SU-DHL-6 (cell line): ENCODE results near the gene ZBTB16.

Experiments
- H2AFZ ChIP-seq: fragments of 200-600 bp; sonication (generic); 2 replicates; pipeline ENCODE4 v1.6.1; 2014; ENCODE audit warnings: low read depth, mild to moderate bottlenecking, moderate library complexity, mixed read lengths, antibody characterized with exemption, low read length; ENCODE audit not compliant: severe bottlenecking
- H3F3A ChIP-seq: fragments of 200-600 bp; shearing (Covaris generic); 2 replicates; pipeline ENCODE4 v1.6.0; 2016; ENCODE audit warnings: antibody characterized with exemption, mild to moderate bottlenecking; ENCODE audit not compliant: insufficient read depth
- H3K27ac ChIP-seq: fragments of 200-600 bp; sonication (generic); 2 replicates; pipeline ENCODE4 v1.5.1; 2016; ENCODE audit warnings: low read depth, mild to moderate bottlenecking, low read length, moderate library complexity, mixed read lengths
- H3K27me3 ChIP-seq: fragments of 200-600 bp; sonication (generic), shearing (Covaris generic); 2 replicates; pipeline ENCODE4 v1.6.0; 2014; ENCODE audit warnings: mild to moderate bottlenecking, low read length
- H3K36me3 ChIP-seq: fragments of 200-600 bp; sonication (generic); 2 replicates; pipeline ENCODE4 v1.6.1; 2014; ENCODE audit warnings: mild to moderate bottlenecking, low read length, mixed read lengths
- H3K4me2 ChIP-seq: fragments of 300-600, 200-600 bp; shearing (Covaris generic), sonication (generic); 2 replicates; pipeline ENCODE4 v1.6.0; 2014; ENCODE audit warnings: low read length, low read depth, mild to moderate bottlenecking; ENCODE audit not compliant: poor library complexity, severe bottlenecking
- H3K4me3 ChIP-seq: fragments of 200-600 bp; sonication (generic); 2 replicates; pipeline ENCODE4 v1.5.1; 2014; ENCODE audit warnings: antibody characterized with exemption, low read length, mild to moderate bottlenecking, mixed read lengths; ENCODE audit not compliant: insufficient read depth, poor library complexity, severe bottlenecking
- H3K79me2 ChIP-seq: fragments of 200-600 bp; sonication (generic); 2 replicates; pipeline ENCODE4 v1.6.1; 2014; ENCODE audit warnings: mild to moderate bottlenecking, low read length, moderate library complexity; ENCODE audit not compliant: insufficient read depth
- H3K9ac ChIP-seq: fragments of 200-600 bp; sonication (generic); 2 replicates; pipeline ENCODE4 v1.7.0; 2014; ENCODE audit warnings: mild to moderate bottlenecking, low read length
- H3K9me2 ChIP-seq: fragments of 200-600 bp; sonication (generic); replicated peaks from 2 replicates; pipeline ENCODE4 v1.6.1; 2014; ENCODE audit warnings: low read length; ENCODE audit not compliant: insufficient read depth
- H3K9me3 ChIP-seq: fragments of 200-600 bp; sonication (generic); 2 replicates; pipeline ENCODE4 v1.6.1; 2014; ENCODE audit warnings: low read length, mixed read lengths; ENCODE audit not compliant: insufficient read depth
- H4K20me1 ChIP-seq: fragments of 200-600 bp; sonication (generic); 2 replicates; pipeline ENCODE4 v1.6.1; 2014; ENCODE audit warnings: low read depth, mild to moderate bottlenecking, antibody characterized with exemption, low read length, moderate library complexity, mixed read lengths
- EZH2phosphoT487 ChIP-seq: fragments of 200-600 bp; sonication (generic), shearing (Covaris generic); conservative IDR thresholded peaks from 2 replicates; pipeline ENCODE4 v1.6.1; 2018; ENCODE audit warnings: mild to moderate bottlenecking, antibody characterized with exemption, low read length, moderate library complexity, mixed read lengths
- TF ChIP-seq, protein P1 (sequence below): fragments of 200-600 bp; sonication (generic); IDR thresholded peaks from one replicate; pipeline ENCODE4 v1.5.1; 2017; ENCODE audit warnings: antibody characterized with exemption, mild to moderate bottlenecking, low read length, moderate library complexity; ENCODE audit not compliant: insufficient read depth, poor library complexity, severe bottlenecking

Gene ZBTB16

DNA sequence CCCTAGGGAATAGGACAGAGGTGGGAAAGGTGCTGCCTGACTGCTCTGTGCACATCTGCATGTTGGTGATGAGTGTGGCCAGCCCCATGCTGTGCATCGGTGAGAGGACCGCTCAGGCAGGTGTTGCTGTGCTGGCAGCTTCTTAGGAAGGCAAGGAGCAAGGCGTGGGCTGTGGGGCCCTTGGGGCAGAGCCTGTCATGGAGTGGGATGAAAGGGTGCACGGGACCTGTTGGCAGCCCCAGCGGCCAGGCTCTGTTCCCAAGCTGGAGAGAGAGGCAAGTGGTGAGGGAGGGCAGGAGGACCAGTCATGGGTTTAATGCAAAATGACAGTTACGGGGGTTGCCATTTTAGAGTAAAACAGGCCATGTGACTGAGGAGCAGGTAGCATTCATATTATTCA, 78.3 kb downstream of the ZBTB16 start:
- H3K4me3 ChIP-seq: no peak overlapping the region

DNA sequence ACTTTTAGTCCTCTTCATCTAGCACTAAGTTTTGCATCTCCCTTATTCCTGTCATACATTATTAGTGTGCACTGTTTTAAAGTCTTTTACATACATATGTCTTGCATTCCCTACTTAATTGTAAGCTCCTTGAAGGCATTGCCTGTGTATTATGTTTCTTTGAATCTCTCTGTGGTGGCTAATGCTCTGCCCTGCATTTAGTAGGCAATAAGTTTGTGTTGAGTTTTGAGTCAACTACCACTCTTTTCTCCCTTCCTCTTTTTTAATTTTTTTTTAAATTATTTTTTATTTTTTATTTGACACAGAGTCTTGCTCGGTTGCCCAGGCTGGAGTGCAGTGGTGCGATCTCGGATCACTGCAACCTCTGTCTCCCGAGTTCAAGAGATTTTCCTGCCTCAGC, 78.9 kb downstream of the ZBTB16 start:
- Histone ChIP-seq H3K9me3 (no peaks in the 10 kb centered on the region), H3K27me3 (no peaks in the 10 kb centered on the region), H3K4me2 (no peak overlapping the region), H4K20me1 (no peaks in the 10 kb centered on the region), H3K9me2 (no peaks in the 10 kb centered on the region), H3F3A (no peaks in the 10 kb centered on the region), H3K36me3 (no peaks in the 10 kb centered on the region), H3K27ac (no peak overlapping the region), H3K9ac (no peak overlapping the region), H3K4me3 (no peak overlapping the region), H2AFZ (no peak overlapping the region), H3K79me2 (no peaks in the 10 kb centered on the region)
- TF ChIP-seq, protein P1, sequence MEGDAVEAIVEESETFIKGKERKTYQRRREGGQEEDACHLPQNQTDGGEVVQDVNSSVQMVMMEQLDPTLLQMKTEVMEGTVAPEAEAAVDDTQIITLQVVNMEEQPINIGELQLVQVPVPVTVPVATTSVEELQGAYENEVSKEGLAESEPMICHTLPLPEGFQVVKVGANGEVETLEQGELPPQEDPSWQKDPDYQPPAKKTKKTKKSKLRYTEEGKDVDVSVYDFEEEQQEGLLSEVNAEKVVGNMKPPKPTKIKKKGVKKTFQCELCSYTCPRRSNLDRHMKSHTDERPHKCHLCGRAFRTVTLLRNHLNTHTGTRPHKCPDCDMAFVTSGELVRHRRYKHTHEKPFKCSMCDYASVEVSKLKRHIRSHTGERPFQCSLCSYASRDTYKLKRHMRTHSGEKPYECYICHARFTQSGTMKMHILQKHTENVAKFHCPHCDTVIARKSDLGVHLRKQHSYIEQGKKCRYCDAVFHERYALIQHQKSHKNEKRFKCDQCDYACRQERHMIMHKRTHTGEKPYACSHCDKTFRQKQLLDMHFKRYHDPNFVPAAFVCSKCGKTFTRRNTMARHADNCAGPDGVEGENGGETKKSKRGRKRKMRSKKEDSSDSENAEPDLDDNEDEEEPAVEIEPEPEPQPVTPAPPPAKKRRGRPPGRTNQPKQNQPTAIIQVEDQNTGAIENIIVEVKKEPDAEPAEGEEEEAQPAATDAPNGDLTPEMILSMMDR: no peak

More for the DNA sequence above, 78.3 kb downstream of the ZBTB16 start:
- TF ChIP-seq EZH2phosphoT487: no peak
- TF ChIP-seq, protein P1: no peak
- Histone ChIP-seq H3K9ac (no peak overlapping the region), H3K9me2 (no peaks in the 10 kb centered on the region), H3K36me3 (no peaks in the 10 kb centered on the region), H3K27ac (no peak overlapping the region), H3K9me3 (no peaks in the 10 kb centered on the region), H3K27me3 (no peaks in the 10 kb centered on the region), H3K4me2 (no peak overlapping the region), H2AFZ (no peak overlapping the region), H4K20me1 (no peaks in the 10 kb centered on the region), H3F3A (no peaks in the 10 kb centered on the region), H3K79me2 (no peaks in the 10 kb centered on the region)

DNA sequence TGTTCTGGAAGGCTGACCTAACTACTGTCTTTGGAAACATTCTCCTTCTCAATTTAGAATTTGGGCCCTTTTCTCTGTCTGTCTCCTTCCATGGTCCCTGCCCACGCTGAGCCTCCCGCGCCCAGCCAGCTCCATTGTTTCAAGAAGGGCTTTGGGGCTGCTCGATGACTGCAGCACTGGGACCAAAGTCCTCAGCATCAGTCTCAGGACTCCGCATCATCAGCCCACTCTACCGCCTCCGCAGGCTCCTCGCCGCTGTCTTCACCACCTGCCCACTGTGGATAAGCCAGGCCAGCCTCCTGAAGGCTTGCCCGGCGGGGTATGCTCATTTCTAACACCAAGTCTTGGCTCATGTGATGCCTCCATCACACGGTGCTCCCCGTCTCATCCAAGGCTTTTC, 81.3 kb downstream of the ZBTB16 start:
- H3F3A ChIP-seq: no peaks in the 10 kb centered on the region
- H3K4me2 ChIP-seq: no peak overlapping the region
- no peaks in the 10 kb centered on the region for H3K27me3 ChIP-seq
- no peak overlapping the region for H3K27ac ChIP-seq
- no peaks in the 10 kb centered on the region for H3K9me2 ChIP-seq
- TF ChIP-seq EZH2phosphoT487: no peak
- TF ChIP-seq, protein P1: no peak
- H3K36me3 ChIP-seq: no peaks in the 10 kb centered on the region
- no peaks in the 10 kb centered on the region for H3K9me3 ChIP-seq
- no peaks in the 10 kb centered on the region for H3K79me2 ChIP-seq
- no peak overlapping the region for H3K9ac ChIP-seq
- H2AFZ ChIP-seq: no peak overlapping the region
- H4K20me1 ChIP-seq: no peaks in the 10 kb centered on the region
- H3K4me3 ChIP-seq: no peak overlapping the region
